HepG2 (cell line): ENCODE results near the gene ZC3H7B. TPM values are rescaled to one million over a fixed set of nuclear protein-coding genes. Genes with fewer than 3 reads are reported as not detected.
A peak's percentile ranks its signal among the peaks of the same experiment; 100 is the strongest.

ENCODE experiments used
- AGO2 ChIP-seq: fragments of 200-400 bp; formaldehyde crosslinking; optimal IDR thresholded peaks from 2 replicates; pipeline ENCODE3; 2017; ENCODE audit warnings: mild to moderate bottlenecking, low read depth, low read length, moderate library complexity
- ATF2 ChIP-seq: sonication (generic); formaldehyde crosslinking; IDR thresholded peaks from 2 replicates; pipeline ENCODE4 v1.4.0; 2020; ENCODE audit warnings: missing genetic modification reagents
- ESRRA ChIP-seq: sonication (generic); formaldehyde crosslinking; IDR thresholded peaks from 2 replicates; pipeline ENCODE4 v1.5.1; 2020; ENCODE audit warnings: mild to moderate bottlenecking, low read depth, missing genetic modification reagents
- HOXA5 ChIP-seq: sonication (generic); formaldehyde crosslinking; IDR thresholded peaks from 2 replicates; pipeline ENCODE4 v1.4.0; 2020; ENCODE audit warnings: missing genetic modification reagents
- HOXA9 ChIP-seq: sonication (generic); formaldehyde crosslinking; IDR thresholded peaks from 2 replicates; pipeline ENCODE4 v1.8.1; 2022; ENCODE audit warnings: missing genetic modification reagents, mild to moderate bottlenecking, moderate library complexity, borderline replicate concordance
- KMT2B ChIP-seq: IDR thresholded peaks from 2 replicates; pipeline ENCODE4 v1.6.1; 2016; ENCODE audit warnings: missing genetic modification reagents, missing compliant biosample characterization
- MXD3 ChIP-seq: IDR thresholded peaks from 2 replicates; pipeline ENCODE4 v1.6.1; 2016; ENCODE audit warnings: mild to moderate bottlenecking, missing biosample characterization, missing genetic modification reagents
- NFAT5 ChIP-seq: sonication (generic); formaldehyde crosslinking; IDR thresholded peaks from 2 replicates; pipeline ENCODE4 v1.4.0; 2020; ENCODE audit warnings: missing genetic modification reagents
- NONO ChIP-seq, 2 experiments: fragments of 450-650 bp in 1 of 2; sonication (generic) in 1 of 2; formaldehyde crosslinking in 1 of 2; IDR thresholded peaks in 1 of 2; conservative IDR thresholded peaks in 1 of 2; 2 replicates each; pipeline versions ENCODE4 v1.6.1 to v1.8.0; 2017 to 2022; ENCODE audit warnings: mild to moderate bottlenecking in 1 of 2, missing genetic modification reagents in 1 of 2, moderate library complexity in 1 of 2
- STAT6 ChIP-seq: sonication (generic); formaldehyde crosslinking; IDR thresholded peaks from 2 replicates; pipeline ENCODE4 v1.4.0; 2020; ENCODE audit warnings: missing genetic modification reagents, mild to moderate bottlenecking, borderline replicate concordance
- TMF1 ChIP-seq: sonication (generic); formaldehyde crosslinking; IDR thresholded peaks from 2 replicates; pipeline ENCODE4 v1.8.1; 2022; ENCODE audit warnings: low read depth, missing genetic modification reagents
- ZNF280D ChIP-seq: sonication (generic); formaldehyde crosslinking; IDR thresholded peaks from 2 replicates; pipeline ENCODE4 v1.5.1; 2020; ENCODE audit warnings: mild to moderate bottlenecking, missing genetic modification reagents
- ZNF510 ChIP-seq: sonication (generic); formaldehyde crosslinking; IDR thresholded peaks from 2 replicates; pipeline ENCODE4 v1.4.0; 2020; ENCODE audit warnings: low read depth, mild to moderate bottlenecking, missing genetic modification reagents
- ZNF557 ChIP-seq: sonication (generic); formaldehyde crosslinking; IDR thresholded peaks from 2 replicates; pipeline ENCODE4 v1.4.0; 2020; ENCODE audit warnings: missing genetic modification reagents
- polyA plus RNA-seq, 8 experiments: library from polyadenylated mRNA; depleted of rRNA in 3 of 8; stranded (reverse) in 7 of 8; unstranded in 1 of 8; fragments of >200 nt; fragmentation: Illumina TruSeq in 4 of 8; extraction: Trizol in 4 of 8; gene quantifications; 2 replicates each; pipeline versions ENCODE4 v1.2.1 to v1.2.3, GENCODE V29; 2011 to 2016; ENCODE audit warnings: low read depth in 4 of 8, missing spikeins in 1 of 8, mixed read lengths in 1 of 8; ENCODE audit not compliant: insufficient read depth in 1 of 8
- total RNA-seq, 5 experiments: library from RNA; depleted of rRNA; stranded (reverse); fragments of >200 nt; fragmentation: Illumina TruSeq; extraction: Trizol; gene quantifications; 2 replicates each; pipeline ENCODE4 v1.2.3, GENCODE V29; 2016; ENCODE audit warnings: low read depth in 1 of 5
- TF ChIP-seq, protein P1 (sequence below): sonication (generic); formaldehyde crosslinking; conservative IDR thresholded peaks from 2 replicates; pipeline ENCODE4 v1.8.1; 2023; ENCODE audit warnings: missing genetic modification reagents

The ZC3H7B gene
- total and polyA plus RNA-seq, 2 of the 13 experiments (the other 11 are each of a cell fraction or from before 2014, with no cell fraction given) = 26.4 to 37.2 TPM

- no peak for TF ChIP-seq NFAT5 (CRISPR knock-in tag)
- 0 out of 2 replicates have a peak, but pooled peaks have one; percentile 8 for TF ChIP-seq KMT2B
- no peak for TF ChIP-seq ZNF557 (CRISPR knock-in tag)
- TF ChIP-seq TMF1 (CRISPR knock-in tag) = no peak
- peak; percentile 85 for TF ChIP-seq ESRRA
- TF ChIP-seq HOXA9 (CRISPR knock-in tag) = no peak
- TF ChIP-seq ATF2 (CRISPR knock-in tag) = no peak
- 0 out of 2 replicates have a peak, but pooled peaks have one; percentile 37 for TF ChIP-seq STAT6 (CRISPR knock-in tag)
- no peak for TF ChIP-seq HOXA5 (CRISPR knock-in tag)
- no peak; the same call in 1 of the 2 replicates for TF ChIP-seq MXD3 (CRISPR knock-in tag)
- TF ChIP-seq, protein P1, sequence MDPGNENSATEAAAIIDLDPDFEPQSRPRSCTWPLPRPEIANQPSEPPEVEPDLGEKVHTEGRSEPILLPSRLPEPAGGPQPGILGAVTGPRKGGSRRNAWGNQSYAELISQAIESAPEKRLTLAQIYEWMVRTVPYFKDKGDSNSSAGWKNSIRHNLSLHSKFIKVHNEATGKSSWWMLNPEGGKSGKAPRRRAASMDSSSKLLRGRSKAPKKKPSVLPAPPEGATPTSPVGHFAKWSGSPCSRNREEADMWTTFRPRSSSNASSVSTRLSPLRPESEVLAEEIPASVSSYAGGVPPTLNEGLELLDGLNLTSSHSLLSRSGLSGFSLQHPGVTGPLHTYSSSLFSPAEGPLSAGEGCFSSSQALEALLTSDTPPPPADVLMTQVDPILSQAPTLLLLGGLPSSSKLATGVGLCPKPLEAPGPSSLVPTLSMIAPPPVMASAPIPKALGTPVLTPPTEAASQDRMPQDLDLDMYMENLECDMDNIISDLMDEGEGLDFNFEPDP = no peak
- TF ChIP-seq ZNF510 = no peak
- peak; percentile 3 for TF ChIP-seq AGO2
- TF ChIP-seq ZNF280D (CRISPR knock-in tag) = peak; percentile 61; the same call in 1 of the 2 replicates
- TF ChIP-seq NONO (IDR thresholded peaks at IDR 0.05) = no peak
- no peak for TF ChIP-seq NONO (CRISPR knock-in tag; conservative IDR thresholded peaks at IDR 0.05)
Measured at GRCh38 chr22:41380993-41381328, 79.6 kb downstream of the ZC3H7B start (continued).
